Kidney epithelial cell (primary cell): ENCODE results near the gene DESI2. TPM values are rescaled to one million over a fixed set of nuclear protein-coding genes. Genes with fewer than 3 reads are reported as not detected.
A peak's percentile ranks its signal among the peaks of the same experiment; 100 is the strongest.

Experiments used
- DNase-seq: peaks from one replicate; pipeline ENCODE4 v3.0.0-alpha.2; 2010; ENCODE audit warnings: low read depth
- H3K27me3 ChIP-seq: 2 replicates; pipeline ENCODE4 v1.6.0; 2011; ENCODE audit warnings: low read length; ENCODE audit not compliant: control insufficient read depth, insufficient read depth
- H3K36me3 ChIP-seq: 2 replicates; pipeline ENCODE4 v1.5.1; 2011; ENCODE audit warnings: low read length; ENCODE audit not compliant: control insufficient read depth, insufficient read depth
- H3K4me3 ChIP-seq: 2 replicates; pipeline ENCODE4 v1.5.1; 2011; ENCODE audit warnings: low read depth, mild to moderate bottlenecking, control low read depth, low read length
- CTCF ChIP-seq: IDR thresholded peaks from 2 replicates; pipeline ENCODE4 v1.5.1; 2011; ENCODE audit warnings: mild to moderate bottlenecking, moderate library complexity, low read length, control low read depth, inconsistent platforms; ENCODE audit not compliant: insufficient read depth, poor library complexity, severe bottlenecking
- total RNA-seq: library from RNA; depleted of rRNA; stranded (reverse); fragments of >200 nt; gene quantifications from 2 replicates; pipeline ENCODE4 v1.2.3, GENCODE V29; 2015

The DESI2 gene
- total RNA-seq, 1 donor from 2014 or later = 53.2 TPM

- Histone ChIP-seq H3K36me3 (no peaks in the 10 kb centered on the region), H3K4me3 (no peak overlapping the region), H3K27me3 (no peaks in the 10 kb centered on the region)
- no peak for TF ChIP-seq CTCF
- no peak for DNase-seq
Observed at GRCh38 chr1:244710474-244711062, 57.6 kb downstream of the DESI2 start.

DNA sequence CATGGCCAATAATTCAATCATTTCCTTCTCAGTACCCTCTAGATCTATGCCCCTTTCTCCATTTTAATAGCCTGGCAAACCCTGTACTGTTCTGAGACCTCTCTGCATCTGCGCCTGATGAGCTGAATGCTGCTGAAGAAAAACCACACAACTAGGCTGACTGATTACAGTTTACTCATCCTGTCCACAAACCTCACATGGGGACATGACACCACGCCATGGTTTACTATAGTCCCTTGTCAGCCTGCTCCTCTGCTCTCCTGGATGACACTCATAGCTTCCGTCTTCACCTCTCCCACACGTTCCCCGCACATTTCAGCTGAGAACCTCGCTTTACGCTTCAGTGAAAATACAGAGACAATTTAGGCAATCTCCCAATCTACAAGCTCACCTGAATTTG, 59.7 kb downstream of the DESI2 start:
- Histone ChIP-seq H3K27me3 (no peaks in the 10 kb centered on the region), H3K36me3 (no peaks in the 10 kb centered on the region), H3K4me3 (no peak overlapping the region)
- DNase-seq = no peak
- TF ChIP-seq CTCF = no peak

DNA sequence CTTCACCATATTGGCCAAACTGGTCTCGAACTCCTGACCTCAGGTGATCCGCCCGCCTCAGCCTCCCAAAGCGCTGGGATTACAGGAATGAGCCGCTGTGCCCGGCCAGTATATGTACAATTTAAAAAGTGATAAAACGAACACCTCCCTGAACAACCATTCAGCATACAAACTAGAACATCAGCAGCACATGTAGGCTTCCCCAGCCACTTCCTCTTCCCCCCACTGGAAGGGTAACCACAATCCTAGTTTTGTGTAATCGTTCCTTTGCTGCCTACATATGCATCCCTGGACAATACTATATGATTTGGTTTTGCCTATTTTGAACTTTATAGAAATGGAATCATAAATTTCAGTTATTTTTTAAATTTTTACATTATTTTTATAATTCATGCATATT, 60.4 kb downstream of the DESI2 start:
- H3K27me3 ChIP-seq = no peaks in the 10 kb centered on the region
- H3K4me3 ChIP-seq = no peak overlapping the region
- no peak for DNase-seq
- no peaks in the 10 kb centered on the region for H3K36me3 ChIP-seq
- no peak for TF ChIP-seq CTCF

DNA sequence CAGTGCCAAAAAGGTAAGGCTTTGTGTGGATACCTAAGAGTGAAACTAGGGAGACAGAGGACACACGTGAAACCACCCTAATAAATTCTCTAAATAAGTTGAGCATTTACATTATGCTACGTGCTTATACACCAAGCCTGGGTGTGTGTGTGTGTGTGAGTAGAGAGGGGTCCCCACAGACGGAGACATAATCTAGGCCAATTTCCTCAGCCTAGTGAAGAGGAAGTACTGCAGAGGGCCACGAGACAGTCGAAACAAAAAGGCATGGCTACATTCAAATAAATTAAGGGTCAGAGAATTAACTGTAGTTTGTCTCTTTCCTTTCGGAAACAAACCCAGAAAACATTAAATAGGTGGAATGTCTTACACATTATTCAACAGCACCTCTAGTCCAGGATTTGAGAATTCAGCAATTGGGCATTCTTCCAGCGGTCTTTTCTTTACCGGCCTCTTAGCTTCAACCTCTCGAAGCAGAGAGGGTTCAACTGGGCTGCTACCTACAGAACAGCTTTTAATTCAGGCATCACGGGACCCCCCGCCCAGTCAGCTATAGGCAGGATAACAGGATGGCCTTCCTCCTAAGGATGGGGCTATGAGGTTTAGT, 75.0 kb downstream of the DESI2 start:
- H3K36me3 ChIP-seq = no peaks in the 10 kb centered on the region
- DNase-seq = no peak
- no peak overlapping the region for H3K4me3 ChIP-seq
- H3K27me3 ChIP-seq = no peaks in the 10 kb centered on the region
- TF ChIP-seq CTCF = no peak

GRCh38 chr1:244730153-244730933, 77.4 kb downstream of the DESI2 start:
- Histone ChIP-seq H3K27me3 (no peaks in the 10 kb centered on the region), H3K36me3 (no peaks in the 10 kb centered on the region), H3K4me3 (peak overlapping the region; percentile 43)
- no peak for TF ChIP-seq CTCF
- DNase-seq = no peak

GRCh38 chr1:244730934-244731434, 78.1 kb downstream of the DESI2 start:
- no peak for TF ChIP-seq CTCF
- peak overlapping the region; percentile 43 for H3K4me3 ChIP-seq
- no peak for DNase-seq
- no peaks in the 10 kb centered on the region for H3K27me3 ChIP-seq
- no peaks in the 10 kb centered on the region for H3K36me3 ChIP-seq
